Islet of Langerhans (tissue), 1 donor: ENCODE results near the gene RPL19.

Experiments
- FAIRE-seq: peaks from one replicate; lab custom pipeline; 2011; peaks lifted over from hg19 to GRCh38; lab: Jason Lieb, UNC

Gene RPL19

DNA sequence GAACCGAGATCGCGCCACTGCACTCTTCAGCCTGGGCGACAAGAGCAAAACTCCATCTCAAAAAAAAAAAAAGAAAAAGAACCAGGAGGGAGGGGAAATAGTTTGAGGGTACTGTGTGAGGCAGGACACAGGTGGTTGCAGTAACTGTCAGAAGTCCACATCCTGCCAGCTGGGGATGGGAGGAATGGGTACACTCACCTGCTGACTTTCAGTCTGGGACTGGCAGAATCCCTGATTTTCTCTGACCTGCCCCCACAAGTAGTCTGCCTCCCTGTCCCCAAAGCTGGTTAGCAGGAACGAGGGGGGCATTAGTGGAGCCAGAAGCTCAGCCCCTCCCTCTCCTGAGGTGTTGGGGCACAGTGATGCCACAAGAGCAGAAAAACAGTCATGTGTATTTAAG lies 27.0 kb upstream of the RPL19 start:
- FAIRE-seq: no peak

DNA sequence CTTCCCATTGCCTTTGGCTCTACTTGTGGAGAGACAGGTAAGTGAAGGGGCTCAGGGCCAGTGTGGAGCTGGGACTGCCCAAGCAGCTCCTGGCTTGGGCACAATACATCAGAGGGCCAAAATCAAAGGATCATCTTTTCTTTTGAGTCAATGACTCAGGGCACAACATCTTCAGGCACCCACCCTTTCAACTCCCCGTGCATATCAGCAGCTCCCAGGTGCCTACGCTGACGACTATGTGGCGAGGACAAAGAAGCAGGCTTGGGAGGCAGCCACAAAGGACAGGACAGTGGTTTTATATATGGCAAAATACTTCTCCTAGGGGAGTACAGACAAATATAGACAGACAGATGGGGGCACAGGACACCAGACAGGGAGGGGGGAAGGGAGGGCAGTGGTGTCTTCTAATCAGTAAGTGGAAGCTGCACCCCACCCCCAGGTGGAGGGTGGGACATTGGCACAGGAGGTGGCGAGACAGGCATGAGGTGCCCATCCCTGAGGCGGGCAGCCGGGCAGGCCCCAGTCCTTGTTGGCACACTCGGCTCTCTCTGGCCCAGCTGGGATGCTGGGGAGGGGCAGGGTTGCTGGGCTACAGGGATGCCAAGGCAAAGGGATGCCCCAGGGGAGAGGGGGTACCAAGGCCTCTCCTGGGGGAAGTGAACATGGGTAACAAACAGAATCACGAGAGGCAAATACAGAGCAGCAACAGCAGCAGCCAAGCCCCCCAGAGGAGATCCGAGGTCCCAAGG lies 26.4 kb upstream of the RPL19 start:
- FAIRE-seq: no peak

DNA sequence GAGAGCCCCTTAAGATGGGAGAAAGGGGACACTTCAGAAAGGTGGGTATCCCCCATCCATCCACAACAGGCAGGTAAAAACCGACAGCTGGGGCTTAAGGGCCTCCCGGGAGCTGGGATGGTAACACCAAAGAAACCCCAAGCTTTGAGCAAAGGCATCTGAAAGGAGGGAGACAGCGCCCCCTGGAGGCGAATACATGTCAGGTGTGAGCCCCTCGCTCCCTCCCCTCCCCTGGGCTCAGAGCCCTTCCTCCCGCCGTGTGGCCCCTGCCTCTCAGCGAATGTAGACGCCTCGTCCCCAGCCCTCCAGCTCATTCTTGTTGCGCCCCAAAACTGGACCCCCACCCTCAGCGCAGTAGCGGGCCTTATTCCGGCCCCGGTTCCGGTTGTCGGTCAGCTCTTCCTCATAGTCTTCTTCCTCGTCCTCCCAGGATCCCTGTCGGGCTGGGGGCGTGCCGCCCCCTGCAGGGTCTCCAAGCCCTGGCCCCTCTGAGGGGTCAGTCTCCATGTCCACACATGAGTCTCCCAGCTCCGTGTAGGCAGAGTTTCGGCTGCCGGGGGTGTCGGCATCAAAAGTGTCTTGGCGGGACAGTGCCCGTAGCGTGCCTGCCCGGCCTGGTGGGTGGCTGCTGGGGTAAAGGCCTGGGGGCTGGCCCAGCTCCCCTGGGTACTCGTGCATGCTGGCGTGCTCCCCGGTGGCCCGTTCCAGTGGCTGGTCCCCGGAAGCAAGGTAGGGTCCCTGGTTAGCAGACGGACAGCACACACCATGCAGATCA lies 25.0 kb upstream of the RPL19 start:
- no peak for FAIRE-seq

DNA sequence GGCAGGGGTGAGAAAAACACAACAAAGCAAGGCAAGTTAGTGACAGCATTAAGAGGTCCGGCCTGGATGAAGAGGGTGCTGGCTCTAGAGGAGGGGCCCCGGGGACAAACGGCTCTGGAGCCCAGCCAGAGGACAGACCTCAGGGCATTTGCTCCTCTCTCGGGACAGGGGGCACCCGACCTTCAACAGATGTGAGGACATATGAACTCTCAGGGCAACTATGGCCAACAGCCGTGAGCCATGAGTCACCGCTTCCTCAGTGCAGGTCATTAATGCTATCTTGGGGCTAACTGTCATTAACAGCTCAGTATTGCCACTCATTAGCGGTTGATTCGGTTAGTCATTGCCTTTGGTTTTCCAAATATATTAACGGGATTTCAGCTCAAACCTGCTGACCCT lies 24.4 kb upstream of the RPL19 start:
- FAIRE-seq: no peak

DNA sequence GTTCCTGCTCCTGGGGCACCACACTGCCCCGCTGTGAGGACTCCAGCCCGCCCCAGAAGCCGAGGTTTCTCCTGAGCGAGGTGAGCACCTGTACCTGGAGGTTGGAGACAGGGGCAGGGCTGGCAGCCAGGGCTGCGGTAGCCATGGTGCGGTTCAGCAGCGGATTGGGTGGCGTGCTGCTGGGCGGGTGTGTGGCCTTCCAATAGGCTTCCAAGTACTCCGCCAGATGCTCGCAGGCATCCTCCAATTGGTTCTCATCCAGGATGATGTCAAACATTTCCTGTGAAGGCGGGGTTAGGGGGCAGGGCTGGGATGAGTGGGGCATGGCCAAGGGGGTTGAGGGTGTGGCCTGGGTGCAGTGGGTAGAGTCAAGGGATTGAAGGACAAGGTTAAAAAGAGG lies 22.8 kb upstream of the RPL19 start:
- FAIRE-seq: no peak

DNA sequence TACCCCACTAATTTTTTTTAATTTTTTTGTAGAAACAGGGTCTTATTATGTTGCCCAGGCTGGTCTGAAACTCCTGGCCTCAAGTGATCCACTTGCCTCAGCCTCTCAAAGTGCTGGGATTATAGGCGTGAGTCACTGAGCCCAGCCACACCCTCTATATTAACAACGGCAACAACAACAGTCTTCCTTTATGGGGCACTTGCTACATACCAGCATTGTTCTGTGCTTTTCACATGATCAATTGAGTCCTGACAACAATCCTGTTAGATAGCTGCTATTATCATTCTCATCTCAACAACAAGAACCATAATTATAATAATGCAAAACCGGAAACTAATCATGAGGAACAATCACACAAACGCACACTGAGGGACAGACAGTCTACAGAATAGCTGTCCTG lies 21.5 kb upstream of the RPL19 start:
- no peak for FAIRE-seq

DNA sequence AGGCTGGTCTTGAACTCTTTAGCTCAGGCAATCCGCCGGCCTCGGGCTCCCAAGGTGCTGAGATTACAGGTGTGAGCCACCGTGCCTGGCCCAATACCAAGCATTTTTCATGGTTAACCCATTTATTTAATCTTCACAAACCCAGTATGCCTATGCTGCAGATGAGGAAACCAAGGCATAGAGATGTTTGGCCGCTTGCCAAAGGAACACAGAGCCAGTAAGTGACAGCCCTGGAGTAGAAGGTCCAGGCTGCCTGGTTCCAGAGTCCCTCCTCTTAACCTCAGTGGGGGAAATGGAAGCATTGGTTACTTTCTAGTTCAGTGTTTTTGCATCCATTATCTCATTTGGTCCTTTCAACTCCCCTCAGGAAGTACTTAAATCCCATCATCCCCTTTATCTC lies 18.8 kb upstream of the RPL19 start:
- no peak for FAIRE-seq

DNA sequence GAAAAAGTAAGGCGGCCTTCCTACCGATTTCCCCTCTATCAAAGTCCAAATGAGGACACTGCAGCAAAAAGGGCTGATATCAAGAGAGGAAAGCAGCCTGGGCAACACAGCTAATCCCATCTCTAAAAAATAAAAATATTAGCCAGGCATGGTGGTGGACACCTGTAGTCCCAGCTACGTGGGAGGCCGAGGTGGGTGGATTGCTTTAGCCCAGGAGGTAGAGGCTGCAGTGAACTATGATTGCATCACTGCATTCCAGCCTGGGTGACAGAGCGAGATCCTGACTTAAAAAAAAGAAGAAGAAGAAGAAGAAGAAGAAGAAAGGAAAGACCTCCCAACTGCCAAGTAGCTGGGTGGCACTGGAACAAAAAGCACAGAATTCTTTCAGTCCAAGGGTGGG lies 17.0 kb upstream of the RPL19 start:
- FAIRE-seq: no peak

DNA sequence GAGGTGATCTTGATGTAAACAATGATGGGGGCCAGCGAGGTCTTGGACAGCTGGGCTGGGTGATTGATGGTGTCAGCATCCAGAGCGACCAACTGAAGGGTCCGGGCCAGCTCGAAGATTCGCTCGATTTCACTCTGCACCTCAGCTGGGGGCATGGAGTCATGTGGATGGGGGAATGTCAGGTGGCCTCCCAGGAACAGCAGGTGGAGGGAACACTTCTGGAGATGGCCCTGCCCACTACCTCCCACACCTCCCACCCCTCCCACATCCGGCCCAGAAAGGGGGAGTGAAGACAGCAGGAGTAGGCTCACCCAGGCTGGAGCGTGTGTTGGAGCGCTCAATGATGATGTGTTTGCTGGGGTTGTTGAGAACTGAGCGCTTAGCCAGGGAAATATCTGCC lies 16.4 kb upstream of the RPL19 start:
- FAIRE-seq: no peak

DNA sequence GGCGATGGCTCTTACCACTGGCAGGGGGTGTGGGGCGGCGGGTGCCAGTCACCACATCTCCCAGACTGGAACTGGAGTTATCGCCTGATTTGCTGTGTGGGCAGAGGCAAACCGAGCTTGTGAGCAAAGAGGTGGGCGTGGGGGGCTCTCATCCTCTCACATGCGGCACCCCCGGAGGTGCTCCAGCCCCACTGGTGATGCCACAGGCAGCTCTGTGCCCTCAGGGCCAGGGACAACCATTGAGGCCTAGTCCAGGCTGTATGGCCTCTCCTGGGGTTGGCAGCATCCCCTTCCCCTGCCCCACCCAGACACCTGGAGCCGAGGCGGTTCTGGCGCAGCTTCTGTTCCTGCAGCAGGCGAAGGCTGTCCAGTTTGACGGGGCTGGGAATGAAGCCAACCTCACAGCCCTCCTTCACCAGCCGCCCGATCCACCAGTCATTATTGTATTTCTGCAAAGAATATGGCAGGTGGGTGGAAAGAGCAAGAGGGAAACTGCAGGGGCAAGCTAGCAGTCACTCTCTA lies 13.5 kb upstream of the RPL19 start:
- FAIRE-seq: no peak

DNA sequence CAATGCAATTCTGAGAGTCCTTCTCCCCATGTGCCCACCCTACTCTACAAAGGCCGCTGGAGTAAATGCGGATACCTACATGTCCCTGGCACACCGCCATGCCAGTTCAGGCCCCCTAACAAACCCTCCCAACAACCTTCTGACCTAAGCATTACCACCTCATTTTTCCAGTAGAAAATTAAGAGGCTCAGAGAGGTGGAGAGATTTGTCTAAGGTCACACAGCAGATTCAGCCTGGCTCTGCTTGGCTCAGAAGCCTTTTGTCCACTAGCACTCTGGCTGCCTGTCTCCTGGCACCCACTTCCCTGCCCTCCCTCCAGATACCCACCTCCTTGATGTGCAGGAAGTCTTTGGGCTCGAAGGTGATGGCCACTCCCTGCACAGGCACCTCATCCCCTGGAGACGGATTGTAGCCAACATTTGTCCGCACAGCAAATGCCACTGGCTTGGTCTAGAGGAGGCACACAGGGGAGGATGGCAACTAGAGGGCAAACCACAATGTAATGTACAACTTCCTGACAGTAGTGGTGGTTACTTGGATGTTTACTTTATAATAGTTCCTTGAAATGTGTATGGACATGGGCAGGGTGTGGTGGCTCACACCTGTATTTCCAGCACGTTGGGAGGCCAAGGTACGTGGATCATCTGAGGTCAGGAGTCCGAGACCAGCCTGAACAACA lies 12.8 kb upstream of the RPL19 start:
- FAIRE-seq: no peak

DNA sequence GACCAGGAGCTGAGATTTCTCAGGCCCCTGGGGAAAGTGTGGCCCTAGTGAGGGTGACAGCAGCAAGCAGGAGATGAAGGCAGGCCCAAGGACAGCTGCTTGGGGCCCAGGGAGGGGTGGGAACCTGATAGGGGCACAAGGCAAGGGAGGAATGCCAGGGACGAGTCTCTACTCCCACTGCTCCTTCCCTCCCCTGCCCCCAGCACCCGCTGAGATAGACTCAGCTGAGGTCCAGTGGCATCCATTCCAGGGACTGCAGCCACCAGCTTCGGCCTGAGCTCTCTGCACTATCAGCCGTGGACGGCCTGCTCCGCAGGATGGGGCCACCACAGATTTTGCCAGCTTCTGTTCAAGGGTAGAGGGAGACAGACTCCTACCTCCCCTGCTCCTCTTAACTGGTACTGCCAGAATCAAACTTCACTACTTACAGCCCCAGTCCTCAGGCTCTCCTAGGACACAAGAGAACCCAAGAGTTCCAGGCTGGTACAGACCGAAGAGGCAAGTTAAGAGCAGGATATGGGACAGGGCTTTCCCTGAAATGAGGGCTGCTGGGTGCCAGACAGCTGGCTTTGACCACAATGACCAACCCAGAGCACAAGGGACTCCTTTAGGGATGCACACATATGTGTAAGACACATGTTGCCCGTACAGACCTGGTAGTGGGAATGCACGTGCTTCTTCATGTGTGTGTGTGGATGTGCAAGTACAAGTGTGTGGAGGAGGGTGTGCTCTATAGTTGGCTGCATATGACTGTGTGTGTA lies 8.2 kb upstream of the RPL19 start:
- no peak for FAIRE-seq

DNA sequence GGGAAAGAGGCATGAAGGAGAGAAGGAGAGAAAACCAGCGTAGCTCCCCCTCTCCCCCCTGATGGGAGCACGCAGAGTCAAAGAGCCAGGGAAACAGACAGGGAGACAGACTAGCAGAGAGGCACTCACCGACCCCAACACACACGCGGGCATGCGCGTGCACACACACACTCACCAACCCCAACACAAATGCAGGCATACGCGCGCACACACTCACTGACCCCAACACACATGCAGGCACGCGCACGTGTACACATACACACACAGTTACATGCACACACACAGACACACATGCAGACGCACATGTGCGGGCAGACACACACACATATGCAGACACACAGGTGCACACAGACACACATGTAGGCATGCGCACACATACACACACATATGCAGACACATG lies 7.2 kb upstream of the RPL19 start:
- no peak for FAIRE-seq

DNA sequence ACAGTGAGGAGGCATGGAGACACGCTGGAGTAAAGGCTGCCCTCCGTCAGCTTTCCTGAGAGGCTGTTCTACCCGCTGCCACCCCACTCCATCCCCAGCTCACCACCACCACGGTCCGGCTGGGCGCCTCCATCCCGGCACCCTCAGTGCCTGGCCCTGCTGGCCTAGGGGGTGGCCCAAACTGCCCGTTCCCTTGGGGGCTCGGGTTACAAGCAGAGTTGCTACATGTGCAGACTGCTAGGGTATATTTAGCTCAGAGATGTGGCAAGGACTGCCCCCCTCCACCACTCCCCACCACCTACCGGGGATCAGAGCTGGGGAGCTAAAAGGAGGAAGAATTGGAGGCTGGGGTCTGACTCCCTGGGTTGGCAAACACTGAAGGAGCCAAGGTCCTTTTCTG lies 6.7 kb upstream of the RPL19 start:
- no peak for FAIRE-seq

DNA sequence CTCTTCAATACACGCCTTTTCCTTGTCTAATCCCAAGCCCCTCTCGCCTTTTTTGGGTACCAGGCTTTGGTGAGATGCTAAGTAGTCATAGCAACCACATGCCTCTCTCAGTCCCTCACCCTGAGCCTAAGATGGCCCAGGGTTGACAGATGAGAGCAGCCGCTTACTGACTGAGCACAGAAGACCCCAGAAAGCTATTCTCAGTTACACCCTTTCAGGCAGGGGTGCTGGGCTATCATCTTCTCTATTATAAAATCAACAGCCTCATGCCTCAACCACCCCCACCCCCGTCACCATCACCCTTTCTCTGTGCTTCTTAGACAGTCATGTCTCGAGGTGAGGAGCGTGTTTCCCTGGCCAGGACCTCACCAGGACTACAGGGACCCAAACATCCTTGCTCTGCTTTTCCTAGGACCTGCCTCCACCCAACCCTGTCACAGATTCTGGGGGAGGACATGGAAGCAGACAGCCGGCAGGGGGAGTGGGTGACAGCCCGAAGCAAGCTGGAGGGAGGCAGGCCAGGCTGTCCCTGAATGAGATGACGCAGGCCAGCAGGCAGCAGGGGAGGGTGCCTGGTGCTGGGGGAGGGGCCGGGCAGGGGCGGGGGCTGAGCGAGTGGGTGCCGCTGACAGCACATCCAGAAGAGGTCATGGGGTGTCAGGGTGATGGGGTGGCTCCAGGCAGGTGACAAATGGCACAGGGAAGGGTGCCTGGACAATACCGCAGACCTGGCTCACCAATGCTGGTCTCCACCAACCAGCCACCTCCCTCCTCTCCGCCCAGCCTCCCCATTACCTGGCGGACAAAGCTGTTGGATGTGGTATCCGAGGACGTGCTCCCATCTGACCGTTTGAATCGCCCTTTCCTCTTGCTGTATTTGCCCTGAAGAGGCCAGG lies 5.7 kb upstream of the RPL19 start:
- no peak for FAIRE-seq

DNA sequence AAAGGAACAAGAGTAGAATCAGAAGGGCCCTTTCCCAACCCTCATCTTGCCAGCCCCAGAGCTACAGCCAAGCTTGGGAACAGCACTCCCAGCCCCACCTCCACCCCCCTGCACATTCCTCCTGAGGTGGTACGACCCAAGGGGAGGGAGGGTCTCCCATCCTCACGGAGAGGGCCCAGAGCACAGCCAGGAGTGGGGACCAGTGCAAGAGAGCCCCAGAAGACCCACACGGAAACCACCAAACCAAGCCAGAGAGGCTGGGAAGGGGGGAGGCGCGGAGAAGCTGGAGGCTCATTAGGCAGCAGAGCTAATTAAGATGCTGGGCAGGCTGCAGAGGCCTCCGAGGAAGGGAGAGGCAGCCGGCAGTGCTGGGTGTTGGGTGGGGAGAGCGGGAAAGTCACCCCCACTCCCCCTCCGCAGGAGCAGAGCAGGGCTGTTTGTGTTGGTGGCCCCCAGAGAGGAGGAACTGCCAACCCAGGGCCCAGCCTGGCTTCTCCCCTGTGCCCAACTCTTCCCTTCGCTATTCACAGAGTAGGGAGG lies 5.0 kb upstream of the RPL19 start:
- no peak for FAIRE-seq

DNA sequence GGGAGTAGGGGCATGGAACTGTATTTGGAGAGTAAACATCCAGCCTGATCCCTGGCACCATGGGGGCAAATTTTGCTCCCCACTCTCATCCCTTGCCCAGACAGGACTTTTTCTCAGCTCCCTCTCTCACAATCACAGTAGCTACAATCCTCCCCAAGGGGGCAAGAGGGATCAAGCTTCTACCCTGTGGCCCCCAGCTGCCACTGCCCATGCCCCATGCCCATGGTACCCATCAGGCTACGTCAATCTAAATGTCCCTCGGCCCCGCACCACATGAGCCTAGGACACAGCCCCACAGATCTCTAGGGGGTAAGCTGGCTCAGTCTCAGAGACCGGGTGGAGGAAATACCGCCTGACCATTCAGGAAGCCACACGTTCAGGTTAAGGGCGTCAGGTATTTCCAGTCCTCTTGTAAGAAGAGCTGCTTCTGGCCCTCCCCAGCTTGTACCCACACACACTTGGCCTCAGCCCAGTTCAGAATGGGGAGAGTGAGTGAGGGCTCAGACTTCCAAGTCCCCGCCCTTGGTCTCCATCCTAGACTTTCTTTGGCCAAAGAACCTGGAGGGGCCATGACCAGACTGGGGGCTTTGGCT lies 4.4 kb upstream of the RPL19 start:
- no peak for FAIRE-seq

DNA sequence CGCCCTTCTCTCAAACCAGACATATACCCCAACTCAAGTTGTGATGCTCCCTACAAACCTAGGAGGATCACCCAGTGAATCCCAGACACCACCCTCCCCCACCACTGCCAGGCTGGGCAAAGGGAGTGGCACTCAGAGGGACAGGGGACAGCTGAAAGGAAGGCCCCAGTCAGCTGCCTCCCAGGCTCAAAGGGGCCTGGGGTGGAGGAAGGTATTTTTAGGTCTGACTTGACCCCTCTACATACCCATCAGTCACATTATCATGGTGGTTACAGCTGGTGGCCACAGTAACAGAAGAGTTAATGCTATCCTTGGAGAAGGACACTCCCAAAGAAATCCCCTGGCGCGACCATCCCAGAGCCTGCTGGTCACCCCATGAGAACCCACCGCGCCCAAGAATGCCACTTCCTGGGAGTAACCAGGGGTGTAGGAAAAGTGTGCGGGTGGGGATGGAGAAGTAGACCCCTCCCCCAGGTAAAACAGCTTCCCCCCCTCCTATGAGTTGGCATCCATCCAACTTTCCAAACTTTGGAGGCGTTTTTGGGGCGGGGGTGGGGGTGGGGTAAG lies 3.8 kb upstream of the RPL19 start:
- FAIRE-seq: no peak

DNA sequence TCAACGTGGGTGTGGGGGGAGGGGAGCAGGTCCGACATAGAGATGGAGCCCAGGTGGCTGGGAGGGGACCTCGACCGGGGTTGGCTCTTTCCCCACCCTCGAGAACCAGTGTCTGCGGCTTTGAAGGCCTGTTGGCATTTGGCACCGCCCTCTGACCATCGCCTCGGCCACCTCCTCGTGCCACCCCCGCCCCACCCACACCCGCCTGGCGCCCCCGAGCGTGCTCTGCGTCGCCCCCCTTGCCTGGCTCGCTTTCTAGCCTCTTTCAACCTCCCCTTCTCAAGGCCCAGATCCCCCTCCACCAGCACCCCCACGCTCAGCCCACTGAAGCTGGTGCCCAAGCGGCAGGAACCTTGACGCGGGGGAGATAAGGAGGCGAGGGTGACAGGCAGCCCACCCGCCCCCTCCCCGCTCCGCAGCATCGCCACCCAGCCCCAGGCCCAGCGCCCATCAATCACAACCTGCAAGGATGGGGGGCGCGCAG lies 3.2 kb upstream of the RPL19 start:
- no peak for FAIRE-seq
